ENCODE results near the gene CD4.

The CD4 gene

GRCh38 chr12:6824085-6824775 is 34.9 kb downstream of the CD4 start:
- no peak overlapping the region for H3K4me3 ChIP-seq (ENCODE audit: low read depth, low read length)
- DNase-seq (ENCODE audit: low read depth, low spot score): no peak
- in situ Hi-C loops (cut with HindIII; ENCODE audit: low sequenced_read_pairs): no loop called here
- TF ChIP-seq, protein P1, sequence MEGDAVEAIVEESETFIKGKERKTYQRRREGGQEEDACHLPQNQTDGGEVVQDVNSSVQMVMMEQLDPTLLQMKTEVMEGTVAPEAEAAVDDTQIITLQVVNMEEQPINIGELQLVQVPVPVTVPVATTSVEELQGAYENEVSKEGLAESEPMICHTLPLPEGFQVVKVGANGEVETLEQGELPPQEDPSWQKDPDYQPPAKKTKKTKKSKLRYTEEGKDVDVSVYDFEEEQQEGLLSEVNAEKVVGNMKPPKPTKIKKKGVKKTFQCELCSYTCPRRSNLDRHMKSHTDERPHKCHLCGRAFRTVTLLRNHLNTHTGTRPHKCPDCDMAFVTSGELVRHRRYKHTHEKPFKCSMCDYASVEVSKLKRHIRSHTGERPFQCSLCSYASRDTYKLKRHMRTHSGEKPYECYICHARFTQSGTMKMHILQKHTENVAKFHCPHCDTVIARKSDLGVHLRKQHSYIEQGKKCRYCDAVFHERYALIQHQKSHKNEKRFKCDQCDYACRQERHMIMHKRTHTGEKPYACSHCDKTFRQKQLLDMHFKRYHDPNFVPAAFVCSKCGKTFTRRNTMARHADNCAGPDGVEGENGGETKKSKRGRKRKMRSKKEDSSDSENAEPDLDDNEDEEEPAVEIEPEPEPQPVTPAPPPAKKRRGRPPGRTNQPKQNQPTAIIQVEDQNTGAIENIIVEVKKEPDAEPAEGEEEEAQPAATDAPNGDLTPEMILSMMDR (IDR thresholded peaks at IDR 0.05; ENCODE audit: low read depth, low read length): no peak

GRCh38 chr12:6824901-6825381 is 35.6 kb downstream of the CD4 start:
- peak; percentile 42 for DNase-seq (ENCODE audit: low read depth, low spot score)
- H3K4me3 ChIP-seq (ENCODE audit: low read depth, low read length): peak overlapping the region; percentile 24
- in situ Hi-C loops (cut with HindIII; ENCODE audit: low sequenced_read_pairs): no loop called here

DNA sequence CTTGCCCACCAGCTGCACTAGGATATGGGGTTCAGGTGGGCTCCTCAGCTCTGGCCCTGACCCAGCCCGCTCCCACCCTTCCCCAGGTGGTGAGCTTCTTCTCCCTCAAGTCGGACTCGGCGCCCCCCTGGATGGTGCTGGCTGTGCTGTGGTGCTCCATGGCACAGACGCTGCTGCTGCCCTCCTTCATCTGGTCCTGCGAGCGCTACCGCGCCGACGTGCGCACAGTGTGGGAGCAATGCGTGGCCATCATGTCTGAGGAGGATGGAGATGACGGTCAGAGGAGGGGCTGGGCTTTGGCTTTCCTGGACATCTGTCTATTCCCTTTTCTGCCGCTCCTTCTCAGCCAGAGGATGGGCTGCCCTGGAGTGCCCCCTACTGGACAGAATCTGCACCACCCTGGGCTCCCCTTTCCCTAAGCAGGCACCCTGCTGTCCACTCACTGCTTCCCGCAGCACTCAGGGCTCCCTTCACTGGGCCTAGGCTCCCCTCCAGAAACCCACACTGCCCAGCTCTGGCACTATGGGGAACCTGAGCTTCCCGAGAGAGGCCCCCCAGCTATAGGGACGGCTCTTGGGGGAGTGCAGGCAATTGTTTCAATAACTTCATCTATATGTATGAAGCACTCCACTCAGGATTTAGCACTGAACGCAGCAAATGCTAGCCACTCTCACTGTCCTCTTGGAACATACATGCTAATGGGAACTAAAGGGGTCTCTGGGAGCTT is 36.2 kb downstream of the CD4 start:
- H3K4me3 ChIP-seq (ENCODE audit: low read depth, low read length): peak overlapping the region; percentile 24
- DNase-seq (ENCODE audit: low read depth, low spot score): peak; percentile 82
- in situ Hi-C loops (cut with HindIII; ENCODE audit: low sequenced_read_pairs): no loop called here
- TF ChIP-seq, protein P1 (IDR thresholded peaks at IDR 0.05; ENCODE audit: low read depth, low read length): peak; percentile 97

More at GRCh38 chr12:6824901-6825381, 35.6 kb downstream of the CD4 start:
- TF ChIP-seq, protein P1 (IDR thresholded peaks at IDR 0.05; ENCODE audit: low read depth, low read length): no peak

DNA sequence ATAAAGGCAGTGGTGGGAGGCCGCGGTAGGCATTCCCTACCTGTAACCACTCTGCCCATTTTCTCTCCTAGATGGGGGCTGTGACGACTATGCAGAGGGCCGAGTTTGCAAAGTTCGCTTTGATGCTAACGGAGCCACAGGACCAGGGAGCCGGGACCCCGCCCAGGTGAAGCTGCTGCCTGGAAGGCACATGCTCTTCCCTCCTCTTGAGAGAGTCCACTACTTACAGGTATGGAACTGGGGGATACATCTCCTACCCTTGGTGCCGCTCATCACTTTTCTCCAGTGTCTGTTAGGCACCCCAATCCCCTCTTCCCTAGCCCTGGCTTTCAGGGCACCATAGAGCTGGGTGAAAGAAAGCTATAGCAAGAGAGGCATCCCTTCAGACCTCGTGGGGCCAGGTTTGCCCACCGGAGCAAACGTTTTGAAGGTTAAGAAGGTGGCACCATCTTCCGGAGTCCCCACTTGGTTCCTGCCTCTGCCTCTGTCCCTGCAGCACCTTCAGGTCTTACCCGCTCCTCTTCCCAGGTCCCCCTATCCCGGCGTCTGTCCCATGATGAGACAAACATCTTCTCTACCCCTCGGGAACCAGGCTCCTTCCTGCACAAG is 36.9 kb downstream of the CD4 start:
- in situ Hi-C loops (cut with HindIII; ENCODE audit: low sequenced_read_pairs): no loop called here

GRCh38 chr12:6826734-6827436 is 37.6 kb downstream of the CD4 start:
- DNase-seq (ENCODE audit: low read depth, low spot score): no peak
- in situ Hi-C loops (cut with HindIII; ENCODE audit: low sequenced_read_pairs): no loop called here
- TF ChIP-seq, protein P1 (IDR thresholded peaks at IDR 0.05; ENCODE audit: low read depth, low read length): no peak
- no peak overlapping the region for H3K4me3 ChIP-seq (ENCODE audit: low read depth, low read length)

More for the DNA sequence above, 36.9 kb downstream of the CD4 start:
- TF ChIP-seq, protein P1 (IDR thresholded peaks at IDR 0.05; ENCODE audit: low read depth, low read length): no peak
- H3K4me3 ChIP-seq (ENCODE audit: low read depth, low read length): no peak overlapping the region
- no peak for DNase-seq (ENCODE audit: low read depth, low spot score)

GRCh38 chr12:6827437-6827911 is 38.1 kb downstream of the CD4 start:
- TF ChIP-seq, protein P1 (IDR thresholded peaks at IDR 0.05; ENCODE audit: low read depth, low read length): no peak

More at GRCh38 chr12:6827437-6827911, 38.1 kb downstream of the CD4 start:
- peak; percentile 81 for DNase-seq (ENCODE audit: low read depth, low spot score)
- in situ Hi-C loops (cut with HindIII; ENCODE audit: low sequenced_read_pairs): no loop called here
- H3K4me3 ChIP-seq (ENCODE audit: low read depth, low read length): no peak overlapping the region
